Mammary epithelial cell (primary cell): ENCODE data around the gene NGB.

Experiments
- EZH2 ChIP-seq: IDR thresholded peaks from 2 replicates; pipeline ENCODE4 v1.6.1; 2012; ENCODE audit warnings: low read length, inconsistent platforms, borderline replicate concordance
- TF ChIP-seq, protein P1 (sequence below), 2 donors: IDR thresholded peaks in 1 of 2; conservative IDR thresholded peaks in 1 of 2; 2 replicates each; pipeline ENCODE4 v1.5.1; 2011 to 2012; ENCODE audit warnings: inconsistent platforms in 2 of 2, low read length in 2 of 2, mild to moderate bottlenecking in 2 of 2, control low read depth in 1 of 2, low read depth in 1 of 2; ENCODE audit not compliant: insufficient read depth in 1 of 2; ENCODE audit errors: extremely low read depth in 1 of 2

DNA sequence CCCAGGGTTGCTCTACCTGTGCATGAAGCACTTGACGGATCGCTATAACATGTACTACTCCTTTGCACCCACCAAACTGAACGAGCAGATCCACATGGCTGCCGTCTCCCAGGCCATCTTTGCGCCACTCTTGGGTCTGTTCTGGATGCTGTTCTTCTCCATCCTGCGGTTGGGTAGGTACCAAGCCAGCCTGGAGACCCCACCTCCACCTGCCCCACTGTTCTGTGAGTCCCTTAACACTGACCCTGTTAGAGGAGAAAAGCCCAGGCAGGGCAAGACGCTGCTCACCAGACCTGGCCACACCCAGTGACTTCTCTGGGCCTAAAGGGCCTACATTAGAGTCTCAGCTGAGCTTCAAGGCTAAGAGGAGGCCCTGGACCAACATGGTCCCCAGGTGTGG is 21.7 kb downstream of the NGB start:
- no peak for TF ChIP-seq EZH2
- TF ChIP-seq, protein P1, sequence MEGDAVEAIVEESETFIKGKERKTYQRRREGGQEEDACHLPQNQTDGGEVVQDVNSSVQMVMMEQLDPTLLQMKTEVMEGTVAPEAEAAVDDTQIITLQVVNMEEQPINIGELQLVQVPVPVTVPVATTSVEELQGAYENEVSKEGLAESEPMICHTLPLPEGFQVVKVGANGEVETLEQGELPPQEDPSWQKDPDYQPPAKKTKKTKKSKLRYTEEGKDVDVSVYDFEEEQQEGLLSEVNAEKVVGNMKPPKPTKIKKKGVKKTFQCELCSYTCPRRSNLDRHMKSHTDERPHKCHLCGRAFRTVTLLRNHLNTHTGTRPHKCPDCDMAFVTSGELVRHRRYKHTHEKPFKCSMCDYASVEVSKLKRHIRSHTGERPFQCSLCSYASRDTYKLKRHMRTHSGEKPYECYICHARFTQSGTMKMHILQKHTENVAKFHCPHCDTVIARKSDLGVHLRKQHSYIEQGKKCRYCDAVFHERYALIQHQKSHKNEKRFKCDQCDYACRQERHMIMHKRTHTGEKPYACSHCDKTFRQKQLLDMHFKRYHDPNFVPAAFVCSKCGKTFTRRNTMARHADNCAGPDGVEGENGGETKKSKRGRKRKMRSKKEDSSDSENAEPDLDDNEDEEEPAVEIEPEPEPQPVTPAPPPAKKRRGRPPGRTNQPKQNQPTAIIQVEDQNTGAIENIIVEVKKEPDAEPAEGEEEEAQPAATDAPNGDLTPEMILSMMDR (conservative IDR thresholded peaks at IDR 0.05 in 1 of 2, IDR thresholded peaks at IDR 0.05 in 1 of 2; ENCODE audit: extremely low read depth in 1 of 2, insufficient read depth in 1 of 2, low read depth in 1 of 2, low read length in 2 of 2): no peak
